ENCODE data around the gene ITGA11. TPM values are rescaled to one million over a fixed set of nuclear protein-coding genes. Genes with fewer than 3 reads are reported as not detected.

Gene ITGA11
- total RNA-seq, 1 experiment from 2014 or later: 0.70 TPM

DNA sequence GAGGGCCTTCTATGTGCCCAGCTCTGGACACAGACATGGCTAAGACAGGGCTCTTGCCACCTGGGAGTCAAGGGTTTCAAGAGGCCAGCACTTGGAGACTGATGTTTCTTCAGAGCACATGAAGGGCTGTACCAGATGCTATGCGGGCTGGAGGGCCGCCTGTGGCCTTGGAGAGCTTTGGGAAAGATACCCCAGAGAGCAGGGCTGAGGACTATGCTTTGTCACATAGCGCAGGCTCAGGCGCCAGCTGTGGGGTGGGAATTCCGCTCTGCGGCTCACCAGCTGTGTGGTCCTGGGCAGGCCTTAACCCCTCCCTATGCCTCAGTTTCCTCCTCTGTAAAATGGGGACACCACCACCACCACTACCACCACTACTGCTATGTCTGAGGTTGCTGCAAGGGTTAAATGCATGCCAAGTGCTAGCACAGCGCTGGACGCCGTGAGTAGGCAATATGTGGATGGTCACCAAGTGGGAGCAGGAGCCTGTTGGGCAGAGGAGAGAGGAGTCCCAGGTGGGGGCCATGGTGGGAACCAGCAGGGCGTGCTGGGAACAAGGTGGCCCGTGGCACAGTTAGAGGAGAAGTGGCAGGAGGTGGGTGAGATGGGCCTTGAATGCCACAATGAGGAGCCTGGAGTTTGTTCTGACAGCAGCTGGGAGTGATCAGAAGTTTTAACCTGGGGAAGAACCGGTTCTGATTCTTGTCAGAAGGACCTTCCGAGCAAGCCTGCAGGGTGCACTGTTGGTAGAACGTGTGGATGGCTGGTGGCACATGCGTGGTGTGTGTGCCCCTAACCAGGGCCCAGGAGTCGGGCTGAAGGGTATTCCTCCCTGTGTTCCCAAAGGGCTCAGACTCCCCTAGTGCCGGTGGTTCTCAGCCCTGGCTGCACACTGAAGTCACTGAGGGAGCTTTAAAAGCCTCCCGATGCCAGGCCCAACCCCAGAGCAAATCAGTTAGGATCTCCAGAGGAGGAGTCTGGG lies 112.7 kb downstream of the ITGA11 start:
- DNase-seq: no peak
- Histone ChIP-seq H3K9me2 (ENCODE audit: insufficient read depth) (no peaks in the 10 kb centered on the region), H3K4me3 (no peak overlapping the region), H2AFZ (no peak overlapping the region), H3F3A (ENCODE audit: insufficient read depth, low read depth) (no peaks in the 10 kb centered on the region), H3K79me2 (ENCODE audit: low read depth) (no peaks in the 10 kb centered on the region), H3K4me1 (replicated peaks; ENCODE audit: insufficient read depth) (no peaks in the 10 kb centered on the region), H3K9me3 (ENCODE audit: insufficient read depth, low read depth) (no peaks in the 10 kb centered on the region), H3K27me3 (ENCODE audit: insufficient read depth, low read depth) (no peaks in the 10 kb centered on the region), H4K20me1 (ENCODE audit: insufficient read depth) (no peaks in the 10 kb centered on the region), H3K36me3 (ENCODE audit: low read depth) (no peaks in the 10 kb centered on the region), H3K4me2 (no peak overlapping the region), H3K27ac (no peak overlapping the region)
- ChIA-PET CTCF (interaction anchor here (0.7 to 0.8 kb wide), 2 partner anchors 13 to 66 kb away, joined by 3 to 5 read pairs; no protein-coding TSS in a partner anchor), POLR2A (ENCODE audit: unreplicated experiment) (no interaction called here)
- TF ChIP-seq, protein P1, sequence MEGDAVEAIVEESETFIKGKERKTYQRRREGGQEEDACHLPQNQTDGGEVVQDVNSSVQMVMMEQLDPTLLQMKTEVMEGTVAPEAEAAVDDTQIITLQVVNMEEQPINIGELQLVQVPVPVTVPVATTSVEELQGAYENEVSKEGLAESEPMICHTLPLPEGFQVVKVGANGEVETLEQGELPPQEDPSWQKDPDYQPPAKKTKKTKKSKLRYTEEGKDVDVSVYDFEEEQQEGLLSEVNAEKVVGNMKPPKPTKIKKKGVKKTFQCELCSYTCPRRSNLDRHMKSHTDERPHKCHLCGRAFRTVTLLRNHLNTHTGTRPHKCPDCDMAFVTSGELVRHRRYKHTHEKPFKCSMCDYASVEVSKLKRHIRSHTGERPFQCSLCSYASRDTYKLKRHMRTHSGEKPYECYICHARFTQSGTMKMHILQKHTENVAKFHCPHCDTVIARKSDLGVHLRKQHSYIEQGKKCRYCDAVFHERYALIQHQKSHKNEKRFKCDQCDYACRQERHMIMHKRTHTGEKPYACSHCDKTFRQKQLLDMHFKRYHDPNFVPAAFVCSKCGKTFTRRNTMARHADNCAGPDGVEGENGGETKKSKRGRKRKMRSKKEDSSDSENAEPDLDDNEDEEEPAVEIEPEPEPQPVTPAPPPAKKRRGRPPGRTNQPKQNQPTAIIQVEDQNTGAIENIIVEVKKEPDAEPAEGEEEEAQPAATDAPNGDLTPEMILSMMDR (conservative IDR thresholded peaks at IDR 0.05): no peak
- no peak for TF ChIP-seq EZH2 (IDR thresholded peaks at IDR 0.05; ENCODE audit: low read depth)
- no TSS peak for BruUV-seq (replicated peaks)
- intact Hi-C loops (cut with micrococcal nuclease; ENCODE audit: unreplicated experiment): no loop called here

DNA sequence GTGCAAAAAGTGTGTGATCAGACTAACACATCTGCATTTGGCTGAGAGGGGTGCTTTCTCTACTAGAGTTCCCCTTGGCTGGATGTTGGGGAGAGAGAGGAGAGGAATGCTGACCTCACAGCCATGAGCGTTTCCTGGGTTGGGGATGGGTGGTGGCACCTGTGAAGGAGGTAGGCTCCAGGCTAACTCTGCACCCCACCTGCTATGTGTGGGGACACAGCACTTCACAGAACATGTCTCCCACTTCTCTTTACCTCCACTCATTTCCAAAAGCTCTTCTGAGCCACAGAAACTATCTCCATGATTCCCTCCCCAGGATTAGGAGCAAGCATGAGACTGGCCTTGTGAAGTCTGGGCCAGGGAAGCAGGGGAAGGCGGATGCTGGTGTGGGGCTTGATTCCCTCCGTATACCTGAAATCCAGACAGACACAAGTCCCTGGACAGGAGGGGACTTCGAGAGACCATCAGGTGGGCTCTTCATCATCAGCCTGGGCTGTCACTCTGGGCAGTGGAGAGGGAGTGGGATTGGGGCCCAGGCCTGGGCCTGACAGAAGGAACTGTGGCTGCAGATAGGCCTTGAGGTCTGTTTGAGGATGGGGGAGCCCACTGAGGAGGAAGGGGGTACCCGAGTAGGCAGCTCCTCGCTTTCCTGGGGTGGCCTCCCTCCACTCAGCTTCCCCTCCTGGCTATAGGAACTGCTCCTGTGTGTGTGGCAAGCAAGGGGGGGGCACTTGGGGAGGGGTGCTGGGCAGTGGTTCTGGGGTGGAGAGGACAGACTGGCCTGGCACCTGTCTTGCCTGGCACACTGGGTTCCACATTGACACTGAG lies 113.7 kb downstream of the ITGA11 start:
- Histone ChIP-seq H3K4me3 (no peak overlapping the region), H3K4me2 (no peak overlapping the region), H2AFZ (no peak overlapping the region), H3K79me2 (ENCODE audit: low read depth) (no peaks in the 10 kb centered on the region), H3K27ac (no peak overlapping the region), H3K9me3 (ENCODE audit: insufficient read depth, low read depth) (no peaks in the 10 kb centered on the region), H3K27me3 (ENCODE audit: insufficient read depth, low read depth) (no peaks in the 10 kb centered on the region), H3K36me3 (ENCODE audit: low read depth) (no peaks in the 10 kb centered on the region), H3K4me1 (replicated peaks; ENCODE audit: insufficient read depth) (no peaks in the 10 kb centered on the region), H4K20me1 (ENCODE audit: insufficient read depth) (no peaks in the 10 kb centered on the region), H3K9me2 (ENCODE audit: insufficient read depth) (no peaks in the 10 kb centered on the region), H3F3A (ENCODE audit: insufficient read depth, low read depth) (no peaks in the 10 kb centered on the region)
- intact Hi-C loops (cut with micrococcal nuclease; ENCODE audit: unreplicated experiment): no loop called here
- no TSS peak for BruUV-seq (replicated peaks)
- TF ChIP-seq EZH2 (IDR thresholded peaks at IDR 0.05; ENCODE audit: low read depth): no peak
- TF ChIP-seq, protein P1 (conservative IDR thresholded peaks at IDR 0.05): no peak
- POLR2A ChIA-PET (ENCODE audit: unreplicated experiment): no interaction called here
- CTCF ChIA-PET: no interaction called here
- no peak for DNase-seq

DNA sequence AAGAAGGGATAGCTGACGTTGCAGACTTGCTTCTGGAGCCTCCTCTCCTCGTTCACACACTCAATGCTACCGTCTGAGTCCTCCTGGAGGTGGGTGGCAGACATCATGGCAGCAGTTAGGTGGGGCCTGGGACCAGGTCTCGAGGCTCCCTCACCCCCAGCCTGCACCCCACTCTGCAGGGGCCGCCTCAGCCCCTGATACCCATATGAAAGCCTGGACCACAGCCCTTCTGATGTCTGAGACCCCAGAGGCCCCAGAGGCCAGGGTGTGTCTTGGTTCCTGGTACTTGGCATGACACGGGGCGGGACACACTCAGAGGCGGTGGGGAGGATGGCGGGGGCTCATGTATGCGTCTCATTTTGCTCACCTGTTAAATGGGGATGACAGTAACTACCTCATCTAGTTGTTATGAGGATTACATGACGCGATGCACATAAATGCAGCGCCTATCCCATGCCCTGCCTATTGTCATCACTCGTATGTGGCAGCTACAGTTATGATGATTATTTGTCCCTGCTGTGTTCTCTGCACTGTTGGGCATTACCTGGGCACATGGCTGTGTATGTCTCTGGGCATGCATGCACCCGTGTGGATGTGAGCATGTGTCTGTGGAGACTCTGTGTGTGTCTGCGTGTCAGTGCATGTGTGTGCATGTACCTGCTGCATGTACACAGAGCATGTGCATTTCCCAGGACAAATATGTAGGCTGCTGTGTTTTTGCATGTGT lies 114.5 kb downstream of the ITGA11 start:
- POLR2A ChIA-PET (ENCODE audit: unreplicated experiment): no interaction called here

More for the DNA sequence above, 114.5 kb downstream of the ITGA11 start:
- Histone ChIP-seq H3K9me2 (ENCODE audit: insufficient read depth) (no peaks in the 10 kb centered on the region), H3K36me3 (ENCODE audit: low read depth) (no peaks in the 10 kb centered on the region), H3F3A (ENCODE audit: insufficient read depth, low read depth) (no peaks in the 10 kb centered on the region), H3K9me3 (ENCODE audit: insufficient read depth, low read depth) (no peaks in the 10 kb centered on the region), H3K27me3 (ENCODE audit: insufficient read depth, low read depth) (no peaks in the 10 kb centered on the region), H3K4me2 (no peak overlapping the region), H4K20me1 (ENCODE audit: insufficient read depth) (no peaks in the 10 kb centered on the region), H2AFZ (no peak overlapping the region), H3K27ac (no peak overlapping the region), H3K4me1 (replicated peaks; ENCODE audit: insufficient read depth) (no peaks in the 10 kb centered on the region), H3K79me2 (ENCODE audit: low read depth) (no peaks in the 10 kb centered on the region), H3K4me3 (no peak overlapping the region)
- BruUV-seq (replicated peaks): no TSS peak
- TF ChIP-seq, protein P1 (conservative IDR thresholded peaks at IDR 0.05): no peak
- TF ChIP-seq EZH2 (IDR thresholded peaks at IDR 0.05; ENCODE audit: low read depth): no peak
- intact Hi-C loops (cut with micrococcal nuclease; ENCODE audit: unreplicated experiment): no loop called here
- CTCF ChIA-PET: interaction anchor here (0.6 kb wide), 1 partner anchor 72 kb away, joined by 4 read pairs; no protein-coding TSS in a partner anchor
- DNase-seq: no peak

All from PC-9 (cell line).